BJ (cell line): ENCODE results near the gene JAGN1. TPM values are rescaled to one million over a fixed set of nuclear protein-coding genes. Genes with fewer than 3 reads are reported as not detected.

Experiments used
- CTCF ChIA-PET: fragments of 350-600 bp; formaldehyde crosslinking; extraction: SDS; loops from one replicate; lab custom pipeline; 2021; ENCODE audit warnings: antibody characterized with exemption, inconsistent platforms; lab: Yijun Ruan, JAX
- POLR2A ChIA-PET: fragments of 300-600 bp; sonication (Branson Sonifier 250); formaldehyde crosslinking; extraction: SDS; loops from one replicate; lab custom pipeline; 2021; ENCODE audit warnings: antibody characterized with exemption; lab: Charles Lee
- DNase-seq: peaks from one replicate; pipeline ENCODE4 v3.0.0-alpha.2; 2011; ENCODE audit warnings: low read depth
- H3K27me3 ChIP-seq: 2 replicates; pipeline ENCODE4 v1.6.0; 2011; ENCODE audit warnings: low read length; ENCODE audit not compliant: control insufficient read depth, insufficient read depth
- H3K36me3 ChIP-seq: 2 replicates; pipeline ENCODE4 v1.5.1; 2011; ENCODE audit warnings: low read length; ENCODE audit not compliant: control insufficient read depth, insufficient read depth
- H3K4me3 ChIP-seq: 2 replicates; pipeline ENCODE4 v1.5.1; 2011; ENCODE audit warnings: low read depth, mild to moderate bottlenecking, control low read depth, low read length
- polyA plus RNA-seq: library from polyadenylated mRNA; depleted of rRNA; stranded (reverse); fragments of >200 nt; gene quantifications from 2 replicates; pipeline ENCODE4 v1.2.3, GENCODE V29; 2011
- TF ChIP-seq, protein P1 (sequence below): IDR thresholded peaks from 2 replicates; pipeline ENCODE4 v1.5.1; 2011; ENCODE audit warnings: low read depth, mild to moderate bottlenecking, control low read depth, inconsistent platforms, low read length, moderate library complexity; ENCODE audit not compliant: insufficient read depth

Gene JAGN1
- polyA plus RNA-seq, 1 experiment: 47.2 TPM

DNA sequence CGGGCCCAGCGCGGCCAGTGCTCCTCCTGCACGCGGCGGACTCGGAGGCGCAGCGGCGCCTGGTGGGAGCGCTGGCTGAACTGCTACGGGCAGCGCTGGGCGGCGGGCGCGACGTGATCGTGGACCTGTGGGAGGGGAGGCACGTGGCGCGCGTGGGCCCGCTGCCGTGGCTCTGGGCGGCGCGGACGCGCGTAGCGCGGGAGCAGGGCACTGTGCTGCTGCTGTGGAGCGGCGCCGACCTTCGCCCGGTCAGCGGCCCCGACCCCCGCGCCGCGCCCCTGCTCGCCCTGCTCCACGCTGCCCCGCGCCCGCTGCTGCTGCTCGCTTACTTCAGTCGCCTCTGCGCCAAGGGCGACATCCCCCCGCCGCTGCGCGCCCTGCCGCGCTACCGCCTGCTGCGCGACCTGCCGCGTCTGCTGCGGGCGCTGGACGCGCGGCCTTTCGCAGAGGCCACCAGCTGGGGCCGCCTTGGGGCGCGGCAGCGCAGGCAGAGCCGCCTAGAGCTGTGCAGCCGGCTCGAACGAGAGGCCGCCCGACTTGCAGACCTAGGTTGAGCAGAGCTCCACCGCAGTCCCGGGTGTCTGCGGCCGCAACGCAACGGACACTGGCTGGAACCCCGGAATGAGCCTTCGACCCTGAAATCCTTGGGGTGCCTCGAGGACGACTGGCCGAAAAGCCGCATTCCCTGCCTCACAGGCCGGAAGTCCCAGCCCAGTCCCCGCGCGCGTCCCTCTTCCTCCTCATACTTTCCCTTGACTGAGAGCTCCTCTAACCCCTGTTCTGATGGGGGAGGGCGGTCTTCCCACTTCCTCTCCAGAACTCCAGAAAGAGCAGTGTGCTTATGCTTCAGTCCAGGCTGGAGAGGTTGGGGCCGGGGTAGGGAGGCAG lies 25.1 kb downstream of the JAGN1 start:
- no peak for DNase-seq
- no peaks in the 10 kb centered on the region for H3K36me3 ChIP-seq
- POLR2A ChIA-PET: no interaction called here
- no peaks in the 10 kb centered on the region for H3K27me3 ChIP-seq
- CTCF ChIA-PET: interaction anchor here (0.6 to 3.8 kb wide), 13 partner anchors 10 to 214 kb away, joined by 3 to 23 read pairs (median 3); partner anchors contain the start of genes CRELD1, IL17RE and RPUSD3
- TF ChIP-seq, protein P1, sequence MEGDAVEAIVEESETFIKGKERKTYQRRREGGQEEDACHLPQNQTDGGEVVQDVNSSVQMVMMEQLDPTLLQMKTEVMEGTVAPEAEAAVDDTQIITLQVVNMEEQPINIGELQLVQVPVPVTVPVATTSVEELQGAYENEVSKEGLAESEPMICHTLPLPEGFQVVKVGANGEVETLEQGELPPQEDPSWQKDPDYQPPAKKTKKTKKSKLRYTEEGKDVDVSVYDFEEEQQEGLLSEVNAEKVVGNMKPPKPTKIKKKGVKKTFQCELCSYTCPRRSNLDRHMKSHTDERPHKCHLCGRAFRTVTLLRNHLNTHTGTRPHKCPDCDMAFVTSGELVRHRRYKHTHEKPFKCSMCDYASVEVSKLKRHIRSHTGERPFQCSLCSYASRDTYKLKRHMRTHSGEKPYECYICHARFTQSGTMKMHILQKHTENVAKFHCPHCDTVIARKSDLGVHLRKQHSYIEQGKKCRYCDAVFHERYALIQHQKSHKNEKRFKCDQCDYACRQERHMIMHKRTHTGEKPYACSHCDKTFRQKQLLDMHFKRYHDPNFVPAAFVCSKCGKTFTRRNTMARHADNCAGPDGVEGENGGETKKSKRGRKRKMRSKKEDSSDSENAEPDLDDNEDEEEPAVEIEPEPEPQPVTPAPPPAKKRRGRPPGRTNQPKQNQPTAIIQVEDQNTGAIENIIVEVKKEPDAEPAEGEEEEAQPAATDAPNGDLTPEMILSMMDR: peak; percentile 50
- peak overlapping the region; percentile 40 for H3K4me3 ChIP-seq

GRCh38 chr3:9916346-9916733 lies 25.9 kb downstream of the JAGN1 start:
- Histone ChIP-seq H3K27me3 (no peaks in the 10 kb centered on the region), H3K4me3 (peak overlapping the region; percentile 57), H3K36me3 (no peaks in the 10 kb centered on the region)
- ChIA-PET CTCF (interaction anchor here (0.6 to 3.8 kb wide), 12 partner anchors 11 to 683 kb away, joined by 3 to 23 read pairs (median 4); partner anchors contain the start of genes CRELD1, IL17RE and RPUSD3), POLR2A (interaction anchor here (0.6 kb wide), 1 partner anchor 72 kb away, joined by 3 read pairs; no protein-coding TSS in a partner anchor)
- no peak for DNase-seq
- TF ChIP-seq, protein P1: no peak

- no peaks in the 10 kb centered on the region for H3K36me3 ChIP-seq
- ChIA-PET CTCF (interaction anchor here (0.6 to 3.8 kb wide), 7 partner anchors 10 to 682 kb away, joined by 3 to 23 read pairs (median 5); partner anchors contain the start of genes CRELD1 and IL17RE), POLR2A (interaction anchor here (0.6 kb wide), 1 partner anchor 73 kb away, joined by 3 read pairs; no protein-coding TSS in a partner anchor)
- TF ChIP-seq, protein P1: no peak
- peak; percentile 49 for DNase-seq
- H3K27me3 ChIP-seq: no peaks in the 10 kb centered on the region
- peak within 1 kb of the TSS; percentile 57 for H3K4me3 ChIP-seq
These were observed 26.6 kb downstream of the JAGN1 start, which contains the start of gene IL17RC for GRCh38 chr3:9916734-9917680. Gene IL17RC (plus strand): TSS chr3:9917098. CDS start chr3:9917316, 218 bp downstream.

GRCh38 chr3:9917820-9918219 lies 27.4 kb downstream of the JAGN1 start:
- POLR2A ChIA-PET: no interaction called here
- TF ChIP-seq, protein P1: no peak
- no peaks in the 10 kb centered on the region for H3K36me3 ChIP-seq
- H3K4me3 ChIP-seq: no peak overlapping the region
- CTCF ChIA-PET: interaction anchor here (0.9 to 3.8 kb wide), 4 partner anchors 9 to 69 kb away, joined by 3 to 23 read pairs (median 4); partner anchors contain the start of gene CRELD1
- H3K27me3 ChIP-seq: no peaks in the 10 kb centered on the region
- DNase-seq: no peak
